NCI-H69 (cell line): ENCODE data around the gene TSPAN18.

Experiments used
- DNase-seq: peaks from one replicate; lab custom pipeline; 2025; lab: John Stamatoyannopoulos, UW

Gene TSPAN18

GRCh38 chr11:44942029-44942955, 215.5 kb downstream of the TSPAN18 start:
- no peak for DNase-seq

GRCh38 chr11:44943118-44943517, 216.4 kb downstream of the TSPAN18 start:
- peak; percentile 81 for DNase-seq

GRCh38 chr11:44943696-44944095, 216.9 kb downstream of the TSPAN18 start:
- DNase-seq = peak; percentile 94

- peak; percentile 82 for DNase-seq
Measured at GRCh38 chr11:44944181-44944852, 217.6 kb downstream of the TSPAN18 start.

- DNase-seq = peak; percentile 65
Measured at GRCh38 chr11:44944853-44945235, 218.1 kb downstream of the TSPAN18 start.

GRCh38 chr11:44945666-44946065, 218.9 kb downstream of the TSPAN18 start:
- DNase-seq = no peak

- no peak for DNase-seq
Measured at GRCh38 chr11:44946263-44946662, 219.5 kb downstream of the TSPAN18 start.

GRCh38 chr11:44947114-44947513, 220.4 kb downstream of the TSPAN18 start:
- DNase-seq = no peak

GRCh38 chr11:44948155-44948554, 221.4 kb downstream of the TSPAN18 start:
- DNase-seq = no peak

GRCh38 chr11:44949160-44950030, 222.6 kb downstream of the TSPAN18 start:
- DNase-seq = peak; percentile 75

GRCh38 chr11:44950031-44950624, 223.4 kb downstream of the TSPAN18 start:
- peak; percentile 75 for DNase-seq

- peak; percentile 92 for DNase-seq
Measured at GRCh38 chr11:44950625-44951476, 224.1 kb downstream of the TSPAN18 start, which contains the start of gene TP53I11. Gene TP53I11, minus strand, starts transcription at chr11:44950883. Its CDS starts 12,548 bp downstream, at chr11:44938335.

GRCh38 chr11:44952082-44952481, 225.3 kb downstream of the TSPAN18 start:
- DNase-seq = no peak

GRCh38 chr11:44952500-44953260, 225.9 kb downstream of the TSPAN18 start:
- peak; percentile 43 for DNase-seq

GRCh38 chr11:44954051-44954906, 227.5 kb downstream of the TSPAN18 start:
- DNase-seq = peak; percentile 91

GRCh38 chr11:44955015-44955738, 228.4 kb downstream of the TSPAN18 start:
- DNase-seq = peak; percentile 86

GRCh38 chr11:44957040-44957515, 230.3 kb downstream of the TSPAN18 start:
- DNase-seq = peak; percentile 93
